K562 (cell line): ENCODE results near the gene CCR9. TPM values are rescaled to one million over a fixed set of nuclear protein-coding genes. Genes with fewer than 3 reads are reported as not detected.

ENCODE experiments used
- ATAC-seq: fragments of 200-7000 bp; cut with Tn5 transposase; 3 replicates; pipeline ENCODE4 v1.9.1; 2020; ENCODE audit warnings: moderate library complexity
- BruUV-seq: library from RNA; stranded (reverse); fragments of 400-500 nt; replicated peaks from 2 replicates; lab custom pipeline; 2021; lab: Mats Ljungman, UMichigan
- CTCF ChIA-PET: fragments of 300-600 bp; formaldehyde crosslinking; extraction: SDS; loops from one replicate; lab custom pipeline; 2021; ENCODE audit warnings: low intra/inter-chr PET ratio; lab: Yijun Ruan, JAX
- POLR2A ChIA-PET: fragments of 300-600, 350-650 bp; sonication (Branson Sonifier 250); formaldehyde crosslinking; extraction: SDS; loops from one replicate; lab custom pipeline; 2021; ENCODE audit warnings: antibody characterized with exemption, inconsistent platforms; lab: Yijun Ruan, JAX
- DNase-seq, 4 experiments: peaks; one replicate each; pipeline versions ENCODE4 v3.0.0 to v3.0.0-alpha.2; 2011 to 2018; ENCODE audit warnings: low spot score in 3 of 4, mixed read lengths in 3 of 4; ENCODE audit errors: extremely low read depth in 1 of 4
- FAIRE-seq: peaks from 2 replicates; lab custom pipeline; 2011; peaks lifted over from hg19 to GRCh38; lab: Jason Lieb, UNC
- H2AFZ ChIP-seq: 2 replicates; pipeline ENCODE4 v1.6.0; 2011; ENCODE audit warnings: low read depth, low read length, control low read depth, inconsistent platforms
- H3K27ac ChIP-seq: fragments of 200-600 bp; 3 replicates; pipeline ENCODE4 v1.8.0; 2011; ENCODE audit warnings: low read depth, mild to moderate bottlenecking, control low read depth, inconsistent platforms, low read length, moderate library complexity, mixed read lengths; ENCODE audit errors: extremely low read depth
- H3K27me3 ChIP-seq, 2 experiments: fragments of 300-600 bp in 1 of 2; 2 replicates in 1 of 2; 3 replicates in 1 of 2; pipeline versions ENCODE4 v1.6.0 to v1.8.0; 2011; ENCODE audit warnings: inconsistent platforms in 2 of 2, low read length in 2 of 2, mild to moderate bottlenecking in 1 of 2, mixed read lengths in 1 of 2, moderate library complexity in 1 of 2; ENCODE audit not compliant: control insufficient read depth in 2 of 2, insufficient read depth in 2 of 2
- H3K36me3 ChIP-seq: fragments of 300-600 bp; 3 replicates; pipeline ENCODE4 v1.8.0; 2011; ENCODE audit warnings: mild to moderate bottlenecking, low read length, inconsistent platforms; ENCODE audit not compliant: control insufficient read depth, insufficient read depth
- H3K4me1 ChIP-seq, 2 experiments: fragments of 200-600 bp in 1 of 2; replicated peaks in 1 of 2; 2 replicates in 1 of 2; 3 replicates in 1 of 2; pipeline versions ENCODE4 v1.5.1 to v1.8.0; 2011; ENCODE audit warnings: inconsistent platforms in 2 of 2, low read length in 2 of 2, mild to moderate bottlenecking in 1 of 2, mixed read lengths in 1 of 2, moderate library complexity in 1 of 2; ENCODE audit not compliant: control insufficient read depth in 2 of 2, insufficient read depth in 2 of 2
- H3K4me2 ChIP-seq: 2 replicates; pipeline ENCODE4 v1.6.1; 2011; ENCODE audit warnings: low read length, control low read depth, inconsistent platforms, mixed read lengths; ENCODE audit not compliant: insufficient read depth
- H3K4me3 ChIP-seq: fragments of 200-600 bp; sonication (generic), shearing (Covaris generic); 2 replicates; pipeline ENCODE4 v1.5.1; 2016; ENCODE audit warnings: control low read depth, inconsistent platforms
- H3K79me2 ChIP-seq: fragments of 200-600 bp; 3 replicates; pipeline ENCODE4 v1.8.0; 2011; ENCODE audit warnings: low read length, inconsistent platforms; ENCODE audit not compliant: control insufficient read depth, insufficient read depth
- H3K9ac ChIP-seq, 2 experiments: 2 replicates each; pipeline versions ENCODE4 v1.6.0 to v1.6.1; 2011; ENCODE audit warnings: low read depth in 2 of 2, low read length in 2 of 2, control low read depth in 1 of 2, inconsistent platforms in 1 of 2, mild to moderate bottlenecking in 1 of 2, mixed read lengths in 1 of 2; ENCODE audit not compliant: insufficient read depth in 1 of 2
- H3K9me1 ChIP-seq: one replicate; pipeline ENCODE4 v1.6.0; 2011; ENCODE audit warnings: inconsistent platforms, mild to moderate bottlenecking, low read length, moderate library complexity; ENCODE audit not compliant: control insufficient read depth, insufficient read depth
- H3K9me3 ChIP-seq: replicated peaks from 2 replicates; pipeline ENCODE4 v1.5.1; 2011; ENCODE audit warnings: low read depth, low read length, inconsistent platforms; ENCODE audit not compliant: control insufficient read depth, insufficient read depth
- H4K20me1 ChIP-seq: replicated peaks from 2 replicates; pipeline ENCODE4 v1.6.1; 2011; ENCODE audit warnings: low read length, inconsistent platforms, mixed read lengths; ENCODE audit not compliant: control insufficient read depth, insufficient read depth
- AFF1 ChIP-seq, 2 experiments: fragments of 450-650 bp; IDR thresholded peaks; 2 replicates each; pipeline ENCODE4 v1.6.1; 2018; ENCODE audit warnings: mild to moderate bottlenecking in 2 of 2, low read depth in 1 of 2; ENCODE audit not compliant: partially characterized antibody in 2 of 2
- BDP1 ChIP-seq: IDR thresholded peaks from 3 replicates; pipeline ENCODE4 v1.6.1; 2011; ENCODE audit not compliant: insufficient read length, insufficient read depth
- SMAD2 ChIP-seq: fragments of 150-350 bp; IDR thresholded peaks from 2 replicates; pipeline ENCODE4 v1.6.1; 2014; ENCODE audit warnings: low read depth, mild to moderate bottlenecking, low read length
- ZNF436 ChIP-seq: fragments of 250-450, 450-650 bp; sonication (Bioruptor Pico); formaldehyde crosslinking; IDR thresholded peaks from 2 replicates; pipeline ENCODE4 v1.7.0; 2020; ENCODE audit warnings: mild to moderate bottlenecking
- WGBS: fragments of 100-300 bp; shearing (Covaris generic); methylation state at CpG from one replicate; pipeline ENCODE4 v1.1.6; 2016; ENCODE audit warnings: low coverage, mixed read lengths; ENCODE audit not compliant: insufficient coverage; ENCODE audit errors: missing lambda C conversion rate; 5-methylcytosine and 5-hydroxymethylcytosine counted together
- in situ Hi-C: fragments of 300-500 bp; cut with MboI; formaldehyde crosslinking; loops from 4 replicates; pipeline ENCODE4 v1.15.0; 2018; ENCODE audit warnings: inconsistent platforms, mixed read lengths
- intact Hi-C: fragments of 100-400 bp; cut with micrococcal nuclease; formaldehyde crosslinking; loops from 2 replicates; pipeline ENCODE4 v1.14.2; 2022
- polyA plus RNA-seq, 8 experiments: library from polyadenylated mRNA; depleted of rRNA in 4 of 8; stranded (reverse) in 5 of 8; unstranded in 3 of 8; fragments of >200 nt; fragmentation: Nextera tagmentation in 2 of 8; fragmentation: Illumina TruSeq in 1 of 8; extraction: Ambion mirVana in 2 of 8; extraction: Trizol in 1 of 8; gene quantifications; 2 replicates each; pipeline versions ENCODE4 v1.2.1 to v1.2.3, GENCODE V29; 2011 to 2014; ENCODE audit warnings: inconsistent platforms in 1 of 8, missing spikeins in 1 of 8
- total RNA-seq, 7 experiments: library from RNA; depleted of rRNA in 6 of 7; stranded (reverse); fragments of >200 nt in 6 of 7; fragmentation: Illumina TruSeq in 2 of 7; extraction: Trizol in 2 of 7; gene quantifications; 2 replicates each; pipeline versions ENCODE4 v1.2.1 to v1.2.3, GENCODE V29; 2011 to 2021; ENCODE audit warnings: low replicate concordance in 1 of 7

CCR9 gene
- total and polyA plus RNA-seq, 9 of the 15 experiments (the other 6 are each of a cell fraction or from before 2014, with no cell fraction given) = not detected

DNA sequence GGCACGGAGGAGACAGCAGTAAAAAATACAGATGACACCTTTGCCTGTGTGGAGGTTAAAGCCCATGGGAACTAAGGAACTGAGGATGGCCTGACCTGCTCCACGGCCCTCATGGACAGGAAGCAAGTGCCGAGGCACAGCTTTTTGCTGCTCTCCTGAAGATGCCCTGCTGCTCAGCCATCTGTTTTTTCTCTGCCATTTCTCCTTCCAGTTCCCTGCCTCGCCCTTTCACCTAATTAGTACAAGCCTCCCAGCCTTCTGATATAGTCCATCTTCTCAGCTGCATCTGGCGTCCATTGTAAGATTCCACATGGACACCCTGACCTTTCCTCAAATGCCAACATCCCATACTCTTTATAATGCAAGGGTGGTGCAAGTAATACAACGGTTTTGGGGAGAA lies 45.2 kb downstream of the CCR9 start (continued):
- TF ChIP-seq AFF1 (IDR thresholded peaks at IDR 0.05; ENCODE audit: low read depth in 1 of 2, partially characterized antibody in 2 of 2) = no peak

DNA sequence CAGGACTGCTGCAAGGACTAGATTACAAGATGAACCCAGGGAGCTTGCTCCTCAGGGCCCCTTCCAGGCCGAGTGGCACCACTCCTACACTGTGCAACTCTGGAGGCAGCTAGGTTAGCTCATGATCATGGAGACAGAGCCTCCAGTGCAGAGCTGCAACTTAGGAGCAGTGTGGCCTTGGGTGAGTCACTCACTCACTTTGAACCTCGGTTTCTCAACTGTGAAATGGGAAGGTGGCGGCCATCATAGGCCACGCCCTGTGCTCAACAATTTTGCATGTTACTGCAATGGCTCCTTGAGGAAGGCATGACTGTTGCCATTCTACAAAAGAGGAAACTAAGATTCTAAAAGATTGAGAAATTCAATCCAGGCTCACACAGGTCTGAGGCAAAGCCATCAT lies 45.8 kb downstream of the CCR9 start:
- no peak for TF ChIP-seq ZNF436
- TF ChIP-seq BDP1 = no peak
- no peak for TF ChIP-seq SMAD2
- TF ChIP-seq, all 486 proteins: peak for 0
- no peak overlapping the region for H3K9ac ChIP-seq
- ChIA-PET POLR2A (interaction anchor here (0.5 to 1.2 kb wide), 4 partner anchors 9 to 1381 kb away, joined by 3 to 5 read pairs (median 3); no protein-coding TSS in a partner anchor), CTCF (no interaction called here)
- peaks cover 97% of the 10 kb centered on the region for H3K36me3 ChIP-seq
- no peak overlapping the region for H3K27ac ChIP-seq
- no peaks in the 10 kb centered on the region for H3K4me1 ChIP-seq
- intact Hi-C loops = loop anchor here (10.0 kb wide), 1 partner anchor 897 kb away; no protein-coding TSS in a partner anchor
- ATAC-seq = no peak
- H3K27me3 ChIP-seq = no peaks in the 10 kb centered on the region
- BruUV-seq = no TSS peak
- peaks cover 3% of the 10 kb centered on the region for H3K9me1 ChIP-seq
- no peaks in the 10 kb centered on the region for H3K9me3 ChIP-seq
- 76% methylated on average over 4 of the region's 4 CpGs for WGBS
- no peak overlapping the region for H3K4me2 ChIP-seq
- in situ Hi-C loops = loop anchor here (5.0 kb wide), 2 partner anchors 180 to 425 kb away; no protein-coding TSS in a partner anchor
- no peaks in the 10 kb centered on the region for H3K79me2 ChIP-seq
- H3K4me3 ChIP-seq = no peak overlapping the region
- DNase-seq = no peak
- H4K20me1 ChIP-seq = no peaks in the 10 kb centered on the region
- no peak for FAIRE-seq
- no peak overlapping the region for H2AFZ ChIP-seq
